Activated T-cell treated with anti-CD3 and anti-CD28 coated beads, Interleukin-2, amount 50 U/mL, for 4 hours (primary cell): ENCODE data around the gene CMPK2. TPM values are rescaled to one million over a fixed set of nuclear protein-coding genes. Genes with fewer than 3 reads are reported as not detected.
A peak's percentile ranks its signal among the peaks of the same experiment; 100 is the strongest.

Experiments
- ATAC-seq, 2 donors: fragments of 200-7000 bp; cut with Tn5 transposase; one replicate each; pipeline ENCODE4 v1.10.0; 2021
- DNase-seq: peaks from one replicate; pipeline ENCODE4 v3.0.0-alpha.2; 2020
- H3K27me3 Mint-ChIP-seq: one replicate; pipeline ENCODE4 v1.8.0; 2021; ENCODE audit warnings: low read depth, mixed read lengths
- H3K36me3 Mint-ChIP-seq: one replicate; pipeline ENCODE4 v1.8.0; 2022; ENCODE audit warnings: mixed read lengths; ENCODE audit not compliant: insufficient read depth
- H3K4me1 Mint-ChIP-seq: one replicate; pipeline ENCODE4 v1.8.0; 2021; ENCODE audit warnings: low read depth, mixed read lengths
- H3K4me3 Mint-ChIP-seq: one replicate; pipeline ENCODE4 v1.8.0; 2021; ENCODE audit warnings: mild to moderate bottlenecking, moderate library complexity, mixed read lengths
- H3K9me3 Mint-ChIP-seq: one replicate; pipeline ENCODE4 v1.8.0; 2021; ENCODE audit warnings: mixed read lengths
- total RNA-seq, 3 donors: library from RNA; stranded (reverse); gene quantifications; one replicate each; pipeline ENCODE4 v1.2.1, GENCODE V29; 2021

Gene CMPK2
- total RNA-seq, 3 donors from 2014 or later: 2.5 to 4.2 (median 3.2) TPM

DNA sequence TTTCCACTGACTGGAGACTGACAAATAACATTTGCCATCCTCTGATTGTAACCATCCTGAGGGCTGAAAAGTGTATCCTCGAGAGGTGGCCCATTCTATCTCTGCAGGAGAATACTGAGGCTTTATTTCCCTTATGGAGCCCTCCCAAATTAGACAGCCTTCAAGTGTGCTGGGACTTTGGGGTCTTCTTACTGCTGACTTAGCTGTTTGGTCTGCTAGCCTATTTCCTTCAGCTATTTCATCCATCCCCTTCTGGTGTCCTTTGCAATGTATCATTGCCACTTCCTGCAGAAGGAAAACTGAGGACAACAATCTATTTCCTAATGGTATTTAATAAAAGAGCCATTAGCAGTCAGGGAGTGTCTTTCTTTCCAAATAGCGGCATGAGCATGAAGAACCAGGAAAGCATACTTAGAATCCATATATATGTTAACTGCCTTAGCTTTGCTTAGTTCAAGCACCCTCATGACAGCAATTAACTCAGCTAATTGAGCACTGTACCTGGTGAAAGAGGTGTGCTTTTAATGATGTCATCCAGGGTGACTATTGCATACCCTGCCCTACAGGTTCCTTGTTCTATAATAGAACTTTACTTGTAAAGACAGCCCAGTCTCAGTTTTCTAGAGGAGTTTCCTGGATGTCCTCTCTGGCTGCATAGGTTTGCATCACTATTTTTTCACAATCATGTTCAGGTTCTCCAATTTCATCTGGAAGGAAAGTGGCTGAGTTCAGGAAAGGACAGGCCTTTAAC lies 24.0 kb downstream of the CMPK2 start:
- peaks cover 50% of the 10 kb centered on the region for H3K36me3 Mint-ChIP-seq
- H3K27me3 Mint-ChIP-seq: no peaks in the 10 kb centered on the region
- no peaks in the 10 kb centered on the region for H3K4me1 Mint-ChIP-seq
- H3K9me3 Mint-ChIP-seq: peaks cover 44% of the 10 kb centered on the region
- ATAC-seq: no peak
- DNase-seq: no peak
- H3K4me3 Mint-ChIP-seq: no peak overlapping the region

DNA sequence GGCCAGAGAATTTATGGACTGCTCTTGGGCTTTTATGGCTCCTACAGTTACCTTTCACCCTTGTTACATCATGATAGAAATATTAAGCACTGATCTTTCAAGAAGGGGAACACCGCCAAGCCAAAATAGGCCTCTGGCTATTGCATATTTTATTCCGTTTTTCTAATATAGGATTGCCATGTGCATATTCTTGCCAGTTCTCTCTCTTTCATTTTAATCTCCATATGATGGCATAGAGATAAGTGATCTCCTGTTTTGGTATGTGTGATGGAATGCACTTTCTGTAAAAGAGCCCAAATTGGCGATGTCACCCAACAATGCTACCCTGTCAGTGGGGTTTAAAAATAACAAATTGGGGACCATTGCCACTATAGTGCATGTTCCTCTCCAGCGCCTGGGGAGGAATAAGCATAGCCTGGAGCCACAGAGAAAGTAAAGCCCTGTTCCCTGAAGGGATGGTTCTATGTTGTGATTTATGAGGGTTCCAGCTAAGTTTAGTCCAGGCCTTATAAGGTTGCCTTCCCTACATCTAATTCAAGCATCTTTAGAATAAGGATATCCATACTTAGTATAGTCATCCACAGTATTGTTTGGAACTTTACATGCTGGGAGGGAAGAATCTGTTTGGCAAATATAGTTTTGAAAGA lies 26.9 kb downstream of the CMPK2 start:
- H3K36me3 Mint-ChIP-seq: peaks cover 47% of the 10 kb centered on the region
- ATAC-seq (no peak), DNase-seq (no peak)
- H3K27me3 Mint-ChIP-seq: no peaks in the 10 kb centered on the region
- peaks cover 13% of the 10 kb centered on the region for H3K4me1 Mint-ChIP-seq
- H3K9me3 Mint-ChIP-seq: peaks cover 33% of the 10 kb centered on the region
- no peak overlapping the region for H3K4me3 Mint-ChIP-seq

DNA sequence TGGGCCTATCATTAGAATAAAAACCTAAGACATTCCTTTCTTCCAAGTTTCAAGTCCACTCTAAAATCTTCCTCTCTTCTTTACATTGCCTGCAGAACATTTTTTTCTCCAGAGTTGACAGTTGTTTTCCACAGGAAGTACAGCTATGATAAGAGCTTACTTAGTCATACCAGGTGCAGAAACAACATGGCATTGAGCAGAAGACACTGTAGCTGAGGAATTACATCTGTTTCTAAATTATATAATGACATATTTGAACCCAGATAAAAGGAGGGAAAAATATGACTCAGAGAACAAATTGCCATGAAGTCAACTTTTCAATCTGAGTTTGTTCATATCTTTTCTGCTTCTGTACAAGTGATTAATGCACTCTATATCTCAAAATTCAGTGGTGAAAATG lies 30.2 kb downstream of the CMPK2 start:
- ATAC-seq: peak; percentile 61 to 85
- Mint-ChIP-seq H3K4me1 (peaks cover 16% of the 10 kb centered on the region), H3K36me3 (peaks cover 44% of the 10 kb centered on the region), H3K27me3 (no peaks in the 10 kb centered on the region), H3K4me3 (no peak overlapping the region), H3K9me3 (peaks cover 45% of the 10 kb centered on the region)
- DNase-seq: no peak

DNA sequence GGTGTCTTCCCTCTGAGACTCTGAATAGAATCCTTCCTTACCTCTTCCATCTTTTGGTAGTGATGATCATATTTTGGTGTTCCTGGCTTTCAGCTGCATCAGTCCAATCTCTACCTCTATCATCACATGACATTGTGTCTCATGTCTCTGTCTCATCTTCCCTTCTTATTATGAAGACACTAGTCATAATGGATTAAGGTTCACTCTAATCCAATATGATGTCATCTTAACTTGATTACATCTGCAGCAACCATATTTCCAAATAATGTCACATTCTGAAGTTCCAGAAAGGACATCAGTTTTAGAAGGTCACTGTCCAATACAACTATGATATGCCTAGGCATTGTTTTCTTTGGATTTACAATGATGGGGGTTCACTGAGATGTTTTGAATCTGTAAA lies 31.5 kb downstream of the CMPK2 start:
- Mint-ChIP-seq H3K36me3 (peaks cover 41% of the 10 kb centered on the region), H3K4me3 (no peak overlapping the region), H3K4me1 (peaks cover 16% of the 10 kb centered on the region), H3K9me3 (peaks cover 41% of the 10 kb centered on the region), H3K27me3 (no peaks in the 10 kb centered on the region)
- DNase-seq (no peak), ATAC-seq (no peak)

DNA sequence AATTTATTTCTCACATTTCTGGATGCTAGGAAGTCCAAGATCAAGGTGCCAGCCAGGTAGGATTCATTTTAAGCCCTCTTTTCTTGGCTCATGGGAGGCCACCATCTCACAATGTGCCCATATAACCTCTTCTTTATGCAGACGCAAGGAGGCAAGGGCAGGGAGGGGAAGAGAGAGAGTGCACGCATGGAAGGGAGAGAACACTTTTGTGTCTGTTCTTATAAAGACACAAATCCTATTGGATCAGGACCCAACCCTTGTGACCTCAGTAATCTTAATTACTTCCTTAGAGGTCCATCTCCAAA lies 32.5 kb downstream of the CMPK2 start:
- H3K4me3 Mint-ChIP-seq: no peak overlapping the region
- peaks cover 16% of the 10 kb centered on the region for H3K4me1 Mint-ChIP-seq
- ATAC-seq (no peak), DNase-seq (no peak)
- peaks cover 39% of the 10 kb centered on the region for H3K9me3 Mint-ChIP-seq
- peaks cover 36% of the 10 kb centered on the region for H3K36me3 Mint-ChIP-seq
- H3K27me3 Mint-ChIP-seq: no peaks in the 10 kb centered on the region

DNA sequence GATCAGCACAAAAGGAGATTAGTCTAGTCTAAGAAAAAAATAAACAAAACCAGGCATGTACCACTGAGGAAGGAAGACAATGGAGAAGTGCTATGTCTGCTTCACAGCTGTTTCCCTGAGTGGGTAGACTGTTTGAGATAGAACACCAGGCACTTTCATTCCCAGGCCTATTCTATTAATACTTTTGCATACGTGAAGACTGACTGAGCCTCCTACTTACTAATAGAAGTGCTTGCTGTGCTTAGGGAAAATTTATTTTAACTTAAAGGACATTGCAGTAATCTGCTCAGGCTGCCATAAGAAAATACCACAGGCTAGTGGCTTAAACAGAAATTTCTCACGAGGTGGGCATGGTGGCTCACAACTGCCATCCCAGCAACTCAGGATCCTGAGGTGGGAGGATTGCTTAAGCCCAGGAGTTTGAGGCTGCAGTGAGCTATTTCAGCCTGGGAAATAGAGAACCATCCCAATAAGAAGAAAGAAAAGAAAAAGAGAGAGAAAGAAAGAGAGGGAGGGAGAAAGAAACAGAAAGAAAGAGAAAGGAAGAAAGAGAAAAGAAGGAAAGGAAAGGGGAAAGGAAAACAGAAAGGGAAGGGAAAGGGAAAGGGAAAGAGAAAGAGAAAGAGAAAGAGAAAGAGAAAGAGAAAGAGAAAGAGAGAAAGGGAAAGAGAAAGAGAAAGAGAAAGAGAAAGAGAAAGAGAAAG lies 33.0 kb downstream of the CMPK2 start:
- no peak for ATAC-seq
- H3K36me3 Mint-ChIP-seq: peaks cover 33% of the 10 kb centered on the region
- DNase-seq: no peak

DNA sequence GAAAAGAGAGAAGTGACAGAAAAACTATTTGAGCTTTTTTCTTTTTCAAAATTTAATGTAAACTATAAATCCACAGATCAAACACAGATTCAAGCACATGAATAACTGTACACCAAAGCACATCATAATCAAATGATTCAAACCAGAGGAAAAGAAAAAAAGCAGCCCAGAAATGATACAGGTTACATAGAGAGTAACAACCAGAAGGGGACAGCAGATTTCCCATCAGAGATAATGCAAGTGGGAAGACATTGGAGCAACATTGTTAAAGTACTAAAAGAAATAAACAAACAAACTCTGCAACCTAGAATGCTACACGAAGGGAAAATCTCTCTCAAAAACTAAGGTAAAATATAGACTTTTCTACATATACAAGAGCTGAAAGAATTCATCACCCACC lies 34.5 kb downstream of the CMPK2 start:
- Mint-ChIP-seq H3K9me3 (peaks cover 39% of the 10 kb centered on the region), H3K4me1 (peaks cover 20% of the 10 kb centered on the region), H3K4me3 (no peak overlapping the region), H3K27me3 (no peaks in the 10 kb centered on the region), H3K36me3 (peaks cover 31% of the 10 kb centered on the region)
- no peak for DNase-seq
- no peak for ATAC-seq

More for the DNA sequence above, 33.0 kb downstream of the CMPK2 start:
- H3K4me3 Mint-ChIP-seq: peak overlapping the region; percentile 42
- peaks cover 39% of the 10 kb centered on the region for H3K9me3 Mint-ChIP-seq
- H3K27me3 Mint-ChIP-seq: no peaks in the 10 kb centered on the region
- H3K4me1 Mint-ChIP-seq: peaks cover 16% of the 10 kb centered on the region

DNA sequence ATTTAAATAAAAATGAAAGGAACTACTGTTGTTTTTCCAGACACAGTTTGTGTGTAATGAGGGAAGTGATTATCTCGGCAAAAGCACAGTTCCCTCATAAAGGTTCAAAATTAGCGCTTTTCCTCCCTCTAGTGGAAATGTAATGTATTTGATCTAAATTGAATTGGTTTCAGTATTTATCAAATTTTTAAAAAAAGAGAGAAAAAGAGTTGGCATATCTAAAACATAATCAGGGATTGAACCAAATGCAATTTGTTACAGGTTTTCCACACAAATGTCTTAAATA lies 37.5 kb downstream of the CMPK2 start:
- Mint-ChIP-seq H3K36me3 (peaks cover 21% of the 10 kb centered on the region), H3K4me1 (peaks cover 7% of the 10 kb centered on the region), H3K4me3 (no peak overlapping the region), H3K27me3 (no peaks in the 10 kb centered on the region), H3K9me3 (peaks cover 24% of the 10 kb centered on the region)
- DNase-seq (no peak), ATAC-seq (no peak)

DNA sequence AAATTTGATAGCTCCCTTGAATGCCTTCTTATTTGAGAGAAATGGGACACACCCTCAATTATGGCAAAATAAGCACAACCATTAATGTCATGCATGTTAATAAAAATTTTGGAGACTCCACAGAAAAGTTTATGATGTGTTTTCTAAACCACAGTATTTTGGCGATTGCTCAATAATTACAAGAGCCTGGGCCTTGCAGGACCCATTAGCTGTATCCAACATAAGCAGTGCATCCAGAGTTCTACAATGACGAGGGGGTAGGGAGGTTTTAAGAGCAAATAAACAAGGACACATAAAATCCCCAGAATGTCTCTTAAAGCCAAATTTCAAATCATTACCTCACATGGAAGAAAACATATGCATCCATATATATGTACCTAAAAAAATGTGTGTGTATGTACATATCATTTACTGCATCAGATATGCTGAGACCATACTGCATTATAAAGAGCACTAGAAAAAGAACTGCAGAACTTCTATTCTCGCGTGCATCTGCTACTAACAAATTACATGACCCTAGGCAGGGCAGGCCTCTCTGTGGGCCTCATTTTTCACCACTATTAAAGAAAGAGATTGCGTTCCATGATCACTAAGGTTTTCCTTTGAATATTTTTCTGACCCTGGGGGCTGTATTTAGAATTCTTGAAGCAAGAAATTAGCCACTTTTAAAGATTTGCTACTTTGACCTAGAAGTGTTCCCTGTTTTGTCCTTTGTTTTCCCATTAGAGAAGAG lies 38.0 kb downstream of the CMPK2 start:
- Mint-ChIP-seq H3K27me3 (no peaks in the 10 kb centered on the region), H3K9me3 (peaks cover 19% of the 10 kb centered on the region), H3K4me1 (peaks cover 6% of the 10 kb centered on the region), H3K4me3 (no peak overlapping the region), H3K36me3 (peaks cover 21% of the 10 kb centered on the region)
- DNase-seq (no peak), ATAC-seq (no peak)

DNA sequence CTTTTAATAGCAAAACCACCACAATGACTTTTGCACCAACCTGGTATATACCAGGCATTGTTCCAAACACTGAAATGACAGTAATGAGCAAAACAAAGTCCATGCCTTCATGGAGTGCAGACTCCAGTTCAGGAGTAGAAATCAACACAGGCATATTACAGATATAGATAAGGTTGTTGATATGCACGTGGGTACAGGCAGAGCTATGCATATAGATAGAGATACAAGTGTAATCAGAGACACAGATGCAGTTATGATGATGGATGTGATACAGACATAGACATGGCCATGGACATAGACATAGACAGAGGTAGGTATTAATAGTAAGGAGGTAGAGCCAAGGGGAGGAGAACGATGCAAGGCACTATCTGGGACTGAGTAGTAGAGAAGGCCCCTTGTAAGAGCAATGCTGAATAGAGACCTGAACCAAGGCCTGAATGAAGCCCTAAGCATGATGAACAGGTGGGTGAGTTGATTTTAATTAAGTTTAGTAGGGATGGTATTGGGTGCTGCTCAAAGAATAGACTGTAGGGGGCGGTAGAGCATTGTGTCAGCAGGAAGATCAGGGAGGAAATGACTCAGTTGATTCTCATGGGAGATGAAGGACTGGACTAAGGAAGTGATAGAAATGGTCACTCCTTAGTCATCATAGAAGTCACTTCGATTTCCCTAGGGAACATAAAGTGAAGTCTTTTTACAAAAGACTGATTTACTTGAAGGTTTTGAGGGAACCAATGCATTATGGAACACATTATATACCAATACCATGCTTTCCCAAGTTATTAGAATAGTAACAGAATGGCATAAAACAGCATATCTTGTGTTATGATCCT lies 39.4 kb downstream of the CMPK2 start:
- Mint-ChIP-seq H3K9me3 (peaks cover 15% of the 10 kb centered on the region), H3K4me3 (no peak overlapping the region), H3K36me3 (peaks cover 18% of the 10 kb centered on the region), H3K4me1 (peaks cover 6% of the 10 kb centered on the region), H3K27me3 (no peaks in the 10 kb centered on the region)
- DNase-seq (peak; percentile 43), ATAC-seq (peak; percentile 80 to 83)

DNA sequence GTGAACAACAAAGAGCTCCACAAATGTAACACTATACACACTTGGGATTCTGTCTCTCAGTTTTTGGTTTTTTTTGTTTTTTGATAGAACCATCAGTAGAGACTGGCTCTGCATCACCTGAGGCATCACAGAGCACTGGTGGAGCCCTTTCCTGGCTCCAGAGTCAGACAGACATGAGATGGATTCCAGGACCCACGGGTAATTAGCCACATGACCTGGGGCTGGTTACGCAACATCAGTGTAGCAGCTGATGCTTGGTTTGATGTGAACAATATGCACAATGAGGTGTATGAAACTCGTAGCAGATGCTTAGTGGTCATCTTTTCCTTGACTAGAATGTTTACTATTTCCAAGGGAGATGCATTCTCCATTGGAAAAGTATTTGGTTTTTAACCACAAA lies 40.7 kb downstream of the CMPK2 start:
- Mint-ChIP-seq H3K4me3 (no peak overlapping the region), H3K4me1 (peaks cover 6% of the 10 kb centered on the region), H3K36me3 (peaks cover 6% of the 10 kb centered on the region), H3K9me3 (peaks cover 1% of the 10 kb centered on the region), H3K27me3 (no peaks in the 10 kb centered on the region)
- ATAC-seq: no peak
- no peak for DNase-seq

DNA sequence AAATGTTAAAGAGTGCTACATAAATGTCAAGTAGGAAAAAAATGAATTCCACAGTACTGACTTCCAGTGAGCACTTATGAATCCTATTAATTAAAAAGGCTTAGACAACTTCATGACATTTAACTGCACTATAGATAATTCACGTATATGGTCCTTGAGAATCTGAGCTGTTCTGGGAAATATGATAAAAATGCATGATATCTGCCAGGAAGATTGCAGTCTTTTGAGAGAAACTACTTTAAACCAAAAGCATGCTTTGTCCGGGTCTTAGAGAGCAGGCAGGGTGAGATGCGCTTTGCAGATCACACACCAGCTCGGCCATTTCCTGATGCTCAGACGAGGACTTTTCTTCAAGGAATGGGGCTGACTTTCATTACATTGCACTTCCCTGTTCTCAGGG lies 42.6 kb downstream of the CMPK2 start:
- no peak for DNase-seq
- Mint-ChIP-seq H3K36me3 (no peaks in the 10 kb centered on the region), H3K4me3 (no peak overlapping the region), H3K27me3 (no peaks in the 10 kb centered on the region), H3K4me1 (peaks cover 6% of the 10 kb centered on the region), H3K9me3 (no peaks in the 10 kb centered on the region)
- ATAC-seq: no peak

DNA sequence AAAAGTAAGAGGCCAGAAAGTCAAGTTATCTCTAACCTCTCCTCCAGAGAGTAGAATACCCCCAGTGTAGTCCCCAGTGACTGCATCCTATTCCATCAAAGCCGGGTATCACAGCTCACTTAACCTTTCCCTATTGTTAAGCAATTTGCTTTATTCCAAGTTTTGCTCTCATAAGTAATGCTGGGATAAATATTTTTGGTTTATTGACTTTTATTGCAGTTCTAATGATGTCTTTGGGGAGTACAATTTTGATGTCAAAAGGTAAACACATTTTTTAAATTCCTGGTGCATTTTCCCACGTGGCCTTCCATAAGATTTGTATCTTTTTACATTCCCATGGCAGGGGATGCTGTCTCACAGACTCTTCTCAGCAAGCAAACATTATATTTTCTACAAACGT lies 43.3 kb downstream of the CMPK2 start:
- no peak for ATAC-seq
- DNase-seq: no peak
- H3K27me3 Mint-ChIP-seq: no peaks in the 10 kb centered on the region
- no peak overlapping the region for H3K4me3 Mint-ChIP-seq
- H3K4me1 Mint-ChIP-seq: peaks cover 6% of the 10 kb centered on the region
- H3K9me3 Mint-ChIP-seq: no peaks in the 10 kb centered on the region
- H3K36me3 Mint-ChIP-seq: no peaks in the 10 kb centered on the region
